NCI-H526 treated with DMSO at 0.1 percent for 48 hours (cell line): ENCODE measurements around the gene ITPK1.

Experiments
- DNase-seq: peaks from one replicate; lab custom pipeline; 2025; lab: John Stamatoyannopoulos, UW

The ITPK1 gene

GRCh38 chr14:92922883-92923743 lies 192.6 kb downstream of the ITPK1 start, which contains the start of gene CHGA:
Gene CHGA (plus strand): TSS chr14:92923150. CDS start chr14:92923360, 210 bp downstream.
- peak; percentile 61 for DNase-seq

DNA sequence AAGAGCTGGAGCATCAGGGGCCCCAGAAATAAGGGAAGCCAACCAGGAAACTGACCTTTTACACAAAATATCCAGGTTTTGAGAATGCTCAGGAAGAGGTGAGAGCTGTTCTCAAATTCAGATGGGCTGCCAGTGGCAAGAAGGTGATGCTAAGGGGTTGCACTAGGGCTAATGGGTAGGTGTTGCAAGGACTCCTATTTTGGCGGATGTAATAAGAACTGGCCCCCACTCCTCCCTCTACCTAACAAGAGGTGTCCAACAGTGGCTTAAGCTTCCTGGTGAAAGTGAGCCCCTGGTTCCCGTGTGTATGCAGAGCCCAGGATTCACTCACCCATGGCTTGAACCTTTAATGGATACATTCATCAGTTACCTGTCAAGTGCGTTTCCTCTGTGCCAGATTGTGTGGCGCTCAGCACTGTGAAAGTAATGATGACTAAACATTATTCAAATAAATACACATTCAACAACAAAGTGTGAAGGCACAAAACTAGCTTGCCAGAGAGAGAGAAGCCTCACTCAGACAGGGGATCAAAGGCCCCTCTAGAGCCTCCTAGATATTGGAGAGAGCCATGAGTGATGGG lies 193.5 kb downstream of the ITPK1 start:
- no peak for DNase-seq

DNA sequence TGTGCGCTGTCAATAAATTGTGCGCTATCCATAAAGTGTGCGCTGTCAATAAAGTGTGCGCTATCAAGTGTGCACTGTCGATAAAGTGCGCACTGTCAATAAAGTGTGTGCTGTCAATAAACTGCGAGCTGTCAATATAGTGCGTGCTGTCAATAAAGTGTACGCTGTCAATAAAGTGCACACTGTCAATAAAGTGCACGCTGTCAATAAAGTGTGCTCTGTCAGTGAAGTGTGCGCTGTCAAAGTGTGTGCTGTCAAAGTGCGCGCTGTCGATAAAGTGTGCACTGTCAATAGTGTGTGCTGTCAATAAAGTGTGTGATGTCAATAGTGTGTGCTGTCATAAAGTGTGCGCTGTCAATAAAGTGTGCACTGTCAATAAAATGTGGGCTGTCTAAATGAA lies 195.7 kb downstream of the ITPK1 start:
- DNase-seq = no peak

GRCh38 chr14:92917956-92918355 lies 197.8 kb downstream of the ITPK1 start:
- DNase-seq = no peak

DNA sequence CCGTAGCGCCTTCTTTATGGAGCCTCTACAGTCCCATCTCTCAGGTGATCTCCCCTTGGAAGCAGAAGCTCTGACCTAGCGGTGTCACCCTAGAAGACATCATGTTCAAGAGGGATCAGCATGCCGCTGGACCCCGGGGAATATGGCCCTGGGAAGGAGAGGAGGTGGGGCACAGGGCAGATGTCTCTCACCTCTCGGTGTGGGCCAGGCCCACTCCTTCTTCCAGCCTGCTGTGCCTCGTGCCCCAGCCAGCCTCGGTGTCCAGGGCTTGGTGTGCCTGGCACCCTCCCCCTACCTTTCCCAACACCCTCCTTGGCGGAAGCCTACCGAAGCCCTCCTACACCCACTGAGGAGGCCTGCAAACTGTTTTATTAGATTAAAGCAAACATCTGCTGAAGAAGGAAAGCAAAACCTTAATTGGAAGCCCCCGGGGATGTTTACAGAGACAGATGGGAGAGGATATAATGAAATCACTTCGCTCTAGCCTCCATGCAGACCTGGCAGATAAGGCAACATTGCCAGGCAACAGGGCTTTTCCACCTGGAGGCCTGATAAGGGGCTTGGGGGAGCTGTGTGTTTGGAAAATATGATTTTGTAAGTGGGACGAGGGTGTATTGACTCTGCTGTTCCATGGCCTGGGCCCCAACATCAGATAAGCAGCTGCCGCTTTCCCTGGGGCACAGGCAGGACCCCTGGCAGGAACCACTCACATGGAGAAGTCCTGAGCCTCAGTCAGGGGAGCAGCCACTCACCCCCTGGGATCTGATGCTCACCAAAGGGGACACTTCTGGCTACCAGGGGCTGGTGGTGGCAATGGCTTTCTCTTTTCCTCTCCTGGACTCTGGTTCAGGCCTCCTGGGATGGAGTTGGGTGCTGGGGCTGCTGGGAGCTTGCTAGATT lies 198.4 kb downstream of the ITPK1 start:
- DNase-seq = no peak

GRCh38 chr14:92916201-92916600 lies 199.5 kb downstream of the ITPK1 start:
- no peak for DNase-seq

DNA sequence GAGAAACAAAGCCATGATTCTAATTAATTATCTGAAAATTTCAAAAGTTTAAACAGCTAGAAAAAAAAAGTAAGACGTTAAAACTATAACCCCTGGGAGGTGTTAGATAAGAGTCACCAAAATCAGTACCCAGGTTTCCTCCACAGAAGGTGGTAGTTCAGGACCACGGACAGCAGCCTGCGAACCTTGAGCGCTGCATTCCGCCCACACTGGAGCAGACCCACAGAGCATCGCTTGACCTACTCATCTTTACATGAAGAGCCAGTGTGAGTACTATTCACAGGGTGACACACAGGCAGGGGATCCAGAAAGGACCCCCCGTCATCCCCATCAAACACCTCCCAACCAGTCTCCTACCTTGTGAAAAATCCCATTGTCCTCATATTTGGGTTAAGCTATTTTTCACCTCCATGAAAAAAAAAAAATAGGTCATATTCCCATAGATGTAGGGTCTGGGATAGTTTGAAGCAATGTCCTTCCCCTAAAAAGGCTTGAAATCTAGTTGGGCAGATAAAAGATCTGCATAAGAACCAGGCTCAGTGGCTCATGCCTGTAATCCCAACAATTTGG lies 201.6 kb downstream of the ITPK1 start:
- no peak for DNase-seq

DNA sequence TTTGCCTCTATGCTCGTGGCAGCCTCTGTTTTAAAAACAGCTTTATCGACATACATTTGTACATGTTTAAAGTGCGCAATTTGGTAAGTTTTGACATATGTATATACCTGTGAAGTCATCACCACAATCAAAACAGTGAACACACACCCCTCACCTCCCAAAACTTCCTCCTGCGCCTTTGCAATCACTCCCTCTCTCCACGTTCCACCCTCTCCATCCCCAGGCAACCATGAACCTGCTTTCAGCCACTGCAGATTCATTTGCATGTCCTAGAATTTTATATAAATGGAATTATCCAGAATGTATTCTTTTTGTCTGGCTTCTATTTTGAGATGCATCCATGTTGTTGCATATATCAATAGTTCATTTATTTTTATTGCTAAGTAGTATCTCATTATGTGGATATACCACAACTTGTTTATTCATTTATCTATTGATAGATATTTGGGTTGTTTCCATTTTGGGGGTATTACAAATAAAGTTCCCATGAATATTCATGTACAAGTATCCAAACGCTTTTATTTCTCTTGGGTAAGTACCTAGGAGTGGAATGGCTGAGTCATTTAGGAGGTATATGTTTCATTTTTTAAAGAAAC lies 208.3 kb downstream of the ITPK1 start:
- DNase-seq = no peak

DNA sequence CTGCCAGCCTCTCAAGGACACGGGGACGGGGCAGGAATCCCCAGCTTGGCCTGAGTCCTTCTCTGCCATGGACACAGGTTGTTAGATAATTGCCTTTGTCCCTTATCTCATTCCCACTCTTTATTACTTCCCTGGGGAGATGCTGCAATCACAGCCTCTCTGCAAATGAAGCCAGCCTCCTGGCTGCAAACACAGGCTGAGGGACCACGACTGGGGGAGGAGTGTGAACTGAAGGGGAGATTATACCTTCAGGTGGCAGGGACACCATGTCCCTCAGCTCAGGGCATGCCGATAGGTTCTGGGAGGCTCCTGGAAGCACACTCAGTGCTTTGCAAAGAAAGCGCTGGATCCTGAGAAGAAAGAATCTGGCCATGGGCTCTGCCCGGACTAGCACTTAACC lies 208.9 kb downstream of the ITPK1 start:
- no peak for DNase-seq

- DNase-seq = no peak
These were observed 209.3 kb downstream of the ITPK1 start for GRCh38 chr14:92906420-92906819.

- no peak for DNase-seq
These were observed 210.1 kb downstream of the ITPK1 start for GRCh38 chr14:92905667-92906066.

GRCh38 chr14:92903359-92903758 lies 212.4 kb downstream of the ITPK1 start:
- no peak for DNase-seq

DNA sequence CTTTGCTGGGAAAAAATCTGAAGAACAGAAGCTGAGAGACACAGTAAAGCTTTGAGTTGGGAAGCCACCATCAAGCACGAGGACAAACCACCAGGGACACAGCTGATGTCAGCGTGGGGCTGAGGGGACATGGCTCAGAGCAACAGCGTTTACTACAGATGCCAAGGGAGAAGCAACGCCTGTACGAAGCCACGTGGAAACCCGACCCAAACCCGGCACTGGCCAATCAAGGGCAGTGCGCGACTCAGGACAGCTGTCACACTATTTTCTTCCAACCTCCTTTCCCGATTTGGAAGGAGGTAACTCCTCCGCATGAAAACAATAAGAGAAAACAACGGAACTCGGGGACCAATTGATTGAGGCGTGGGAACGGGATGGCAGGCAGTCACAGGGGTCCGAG lies 213.0 kb downstream of the ITPK1 start:
- no peak for DNase-seq

- DNase-seq = no peak
These were observed 213.5 kb downstream of the ITPK1 start for GRCh38 chr14:92902191-92902590.

GRCh38 chr14:92900660-92901059 lies 215.1 kb downstream of the ITPK1 start:
- DNase-seq = no peak

DNA sequence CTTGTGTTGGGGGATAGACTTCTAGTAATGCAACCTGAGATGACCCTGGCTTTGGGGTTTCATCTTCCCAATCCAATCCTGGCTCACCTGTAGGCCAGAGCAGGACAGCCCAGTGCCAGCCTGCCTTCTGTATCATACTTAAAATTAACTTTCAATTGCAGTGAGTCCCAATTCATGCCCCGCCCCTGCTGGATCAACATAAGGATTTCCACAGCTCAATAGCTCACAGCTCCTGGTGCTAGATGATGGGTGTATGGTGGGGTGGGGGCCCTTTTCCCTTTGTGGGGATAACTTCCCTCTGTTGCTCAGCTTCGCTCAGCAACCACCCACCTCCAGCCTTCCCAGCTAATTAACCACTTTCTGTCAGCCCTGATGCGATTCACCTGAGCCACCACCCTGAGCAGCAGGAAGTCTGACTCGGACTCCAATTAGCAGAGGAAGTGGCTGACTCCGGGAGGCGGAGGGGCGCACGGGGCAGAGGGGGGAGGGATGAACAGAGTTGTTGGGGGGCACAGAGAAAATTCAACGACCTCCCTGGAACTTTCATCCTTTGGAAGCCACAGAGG lies 217.1 kb downstream of the ITPK1 start:
- no peak for DNase-seq

DNA sequence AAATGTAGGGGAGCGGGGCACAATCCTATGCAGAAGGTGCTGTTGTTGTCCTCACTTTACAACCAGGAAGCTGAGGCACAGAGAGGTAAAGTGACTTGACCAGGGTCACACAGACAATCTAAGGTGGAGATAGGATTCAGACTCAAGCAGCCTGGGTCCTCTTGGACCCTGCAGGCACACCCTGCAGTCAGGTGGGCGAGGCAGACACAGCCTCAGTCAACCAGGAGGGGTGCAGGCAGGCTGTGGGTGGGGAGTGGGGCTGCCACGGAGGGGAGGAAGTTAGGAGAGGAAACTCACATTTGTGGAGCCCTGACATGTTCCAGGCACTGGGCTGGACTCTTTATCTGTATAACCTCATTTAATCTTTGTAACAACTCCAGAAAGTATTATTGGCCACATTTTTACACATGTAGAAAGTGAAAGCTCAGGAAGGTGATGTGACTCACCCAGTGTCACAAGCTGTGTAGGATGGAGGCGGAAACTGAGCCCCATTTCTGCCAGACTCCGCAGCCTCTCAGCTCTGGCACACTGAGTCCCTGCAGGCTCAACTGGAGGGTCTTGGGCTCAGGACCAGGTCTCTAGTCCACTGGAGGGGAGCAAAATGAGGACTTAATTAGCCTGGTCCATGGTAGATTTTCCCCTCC lies 217.7 kb downstream of the ITPK1 start:
- DNase-seq = no peak

GRCh38 chr14:92895352-92895878 lies 220.3 kb downstream of the ITPK1 start:
- no peak for DNase-seq

GRCh38 chr14:92892589-92892988 lies 223.1 kb downstream of the ITPK1 start:
- DNase-seq = no peak

GRCh38 chr14:92890830-92891588 lies 224.7 kb downstream of the ITPK1 start:
- DNase-seq = no peak
